GM11168 (cell line): ENCODE data around the gene MAGI2.

Experiments used
- in situ Hi-C: fragments of 300-500 bp; cut with MboI; formaldehyde crosslinking; loops from one replicate; pipeline ENCODE4 v1.12.0; 2022; ENCODE audit warnings: low sequenced_read_pairs; ENCODE audit not compliant: unreplicated experiment

MAGI2 gene

DNA sequence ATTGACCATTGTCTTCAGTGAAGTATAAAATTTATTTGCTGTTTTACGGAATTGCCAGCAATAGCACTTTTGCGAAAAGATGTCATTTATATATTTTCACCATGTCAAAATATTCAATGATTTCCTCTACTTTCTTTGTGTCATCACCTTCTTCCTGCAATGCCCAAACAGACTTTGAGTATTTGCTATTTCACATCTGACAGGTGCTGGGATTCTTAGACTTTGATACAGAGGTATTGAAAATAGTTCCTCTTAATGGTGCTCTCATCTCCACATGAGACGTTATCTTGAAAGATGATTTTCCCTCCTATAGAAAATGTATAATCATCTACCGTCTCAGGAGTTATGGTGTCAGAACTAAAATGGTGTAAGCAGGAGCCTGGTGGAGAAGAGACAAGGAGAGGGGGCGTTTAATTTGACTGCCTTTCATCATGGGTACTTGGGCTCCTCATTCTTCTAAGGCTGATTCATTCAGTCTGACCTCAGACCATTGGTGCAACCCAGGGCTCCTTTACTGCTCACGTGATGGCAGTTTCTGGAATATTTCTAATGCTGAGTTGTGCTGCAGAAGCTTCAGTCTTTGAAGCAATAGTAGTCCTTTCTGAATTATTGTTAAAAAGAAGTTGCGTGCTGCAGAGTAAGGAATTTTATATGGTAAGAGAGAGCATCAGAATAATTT is 1250.3 kb downstream of the MAGI2 start:
- in situ Hi-C loops, result no loop called here

DNA sequence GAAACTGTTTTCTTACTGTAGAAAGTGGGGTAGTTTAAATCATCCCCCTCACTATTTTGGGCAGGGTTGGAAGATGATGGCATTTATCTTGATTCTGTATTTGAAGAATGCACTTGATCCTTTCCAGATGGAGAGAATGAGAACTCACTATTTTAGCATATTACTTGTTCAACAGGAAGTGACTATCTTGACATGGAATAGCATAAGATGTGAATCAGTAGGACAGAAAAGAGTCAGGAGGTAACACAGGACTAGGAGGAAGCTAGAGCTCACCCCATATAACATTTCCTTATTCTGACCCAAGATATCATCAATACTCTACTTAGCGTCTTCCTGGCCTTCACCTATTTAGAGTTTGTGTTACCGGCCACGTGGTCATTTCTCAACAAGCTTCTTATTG is 1254.7 kb downstream of the MAGI2 start:
- in situ Hi-C loops, result no loop called here

DNA sequence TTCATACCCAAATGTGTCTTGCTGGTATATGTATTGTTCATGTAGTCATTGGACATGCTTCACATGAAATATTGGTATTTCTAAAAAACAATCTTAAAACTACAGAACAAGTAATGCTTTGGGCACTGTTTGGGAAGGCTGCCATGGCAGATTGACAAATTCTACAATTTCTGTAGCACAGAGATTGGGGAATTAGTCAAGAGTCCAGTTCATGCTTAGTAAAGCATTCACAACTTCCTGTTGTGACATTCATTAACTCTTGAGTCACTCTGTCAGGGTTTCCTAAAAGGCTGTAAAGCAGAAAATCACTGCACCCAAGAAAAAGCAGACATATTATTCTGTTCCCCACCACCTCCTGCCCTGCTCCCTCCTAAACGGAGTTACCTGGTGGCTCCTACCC is 1256.0 kb downstream of the MAGI2 start:
- in situ Hi-C loops, result no loop called here

DNA sequence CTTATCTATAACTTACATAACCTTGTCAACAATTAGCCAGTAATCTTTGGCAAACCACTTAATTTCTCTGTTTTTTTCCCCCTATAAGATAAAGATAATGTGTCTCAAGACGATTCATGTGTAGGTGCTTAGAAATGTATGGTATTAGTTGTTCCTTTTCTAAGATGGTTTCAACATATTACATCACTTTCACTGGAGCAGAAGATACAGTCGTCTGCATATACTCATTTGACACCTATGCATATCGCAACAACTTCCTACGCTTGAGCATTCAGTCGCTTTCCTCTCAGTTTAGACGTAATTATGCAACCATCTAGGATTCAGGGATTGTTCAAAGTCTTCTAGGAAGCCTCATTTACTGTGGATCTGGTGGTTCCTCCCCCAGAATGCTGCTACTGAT is 1258.2 kb downstream of the MAGI2 start:
- in situ Hi-C loops, result no loop called here

DNA sequence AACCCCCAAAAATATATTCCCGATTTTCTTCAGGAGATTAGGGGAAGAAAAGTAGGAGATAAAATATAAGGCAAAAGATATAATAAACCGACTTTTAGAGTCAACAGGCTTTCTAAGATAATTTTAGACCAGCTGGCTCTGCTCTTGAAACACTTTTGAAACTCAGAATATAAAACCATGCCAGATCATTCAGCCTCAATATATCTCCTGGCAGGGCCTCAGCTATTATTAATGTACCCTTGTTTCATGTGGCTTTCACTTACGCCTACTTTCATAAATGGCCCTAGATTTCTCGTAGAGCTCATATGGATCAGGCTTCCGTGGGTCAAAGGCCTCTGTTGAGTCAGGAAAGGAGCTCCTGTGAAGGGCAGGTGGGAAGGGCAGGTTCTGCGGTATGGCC is 1258.9 kb downstream of the MAGI2 start:
- in situ Hi-C loops, result no loop called here

DNA sequence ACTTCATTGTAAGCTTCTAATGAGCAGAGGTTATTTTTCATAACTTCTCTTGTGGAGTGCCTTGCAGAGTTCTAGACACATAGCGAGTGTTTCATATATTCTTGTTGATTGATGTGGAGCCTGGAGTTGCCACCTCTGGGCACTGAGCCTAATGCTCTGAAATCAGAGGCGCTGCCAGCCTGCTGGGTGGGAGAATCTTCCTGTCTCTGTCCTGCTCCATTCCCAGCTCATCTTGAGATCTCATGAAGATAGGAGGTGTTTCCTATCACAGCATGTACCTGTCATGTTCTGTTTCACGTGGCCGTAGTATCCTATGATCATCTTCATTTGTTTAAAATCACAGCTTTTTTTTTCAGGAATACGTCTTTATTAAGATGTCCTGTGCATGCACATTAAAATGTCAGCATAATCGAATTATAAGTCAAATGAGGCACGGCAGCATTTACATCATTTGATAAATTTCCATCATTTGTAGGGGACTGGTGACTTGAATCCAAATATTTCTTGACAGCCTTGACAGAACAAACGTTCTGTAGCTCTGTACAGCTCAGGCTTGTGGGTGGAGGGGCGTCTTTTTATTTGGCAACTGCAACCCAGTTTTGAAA is 1261.9 kb downstream of the MAGI2 start:
- in situ Hi-C loops, result no loop called here

DNA sequence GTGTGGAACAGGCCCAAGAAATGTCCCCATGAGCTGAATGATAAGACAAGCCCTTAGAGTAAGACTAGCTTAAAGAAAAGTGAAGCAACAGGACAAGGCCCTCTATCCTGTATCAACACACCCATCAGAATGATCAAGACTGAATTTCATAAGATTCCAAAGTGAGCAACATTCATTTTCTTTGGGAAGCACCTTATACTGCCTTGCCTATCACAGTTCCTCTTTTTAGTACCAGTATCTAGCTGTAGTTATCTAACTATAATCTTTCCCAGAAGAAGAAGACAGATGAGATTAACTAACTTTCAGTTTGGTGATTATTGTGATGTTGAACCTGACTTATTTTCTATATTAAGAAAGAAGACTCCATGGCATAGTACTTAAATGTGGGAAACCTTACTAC is 1263.7 kb downstream of the MAGI2 start:
- in situ Hi-C loops, result no loop called here

DNA sequence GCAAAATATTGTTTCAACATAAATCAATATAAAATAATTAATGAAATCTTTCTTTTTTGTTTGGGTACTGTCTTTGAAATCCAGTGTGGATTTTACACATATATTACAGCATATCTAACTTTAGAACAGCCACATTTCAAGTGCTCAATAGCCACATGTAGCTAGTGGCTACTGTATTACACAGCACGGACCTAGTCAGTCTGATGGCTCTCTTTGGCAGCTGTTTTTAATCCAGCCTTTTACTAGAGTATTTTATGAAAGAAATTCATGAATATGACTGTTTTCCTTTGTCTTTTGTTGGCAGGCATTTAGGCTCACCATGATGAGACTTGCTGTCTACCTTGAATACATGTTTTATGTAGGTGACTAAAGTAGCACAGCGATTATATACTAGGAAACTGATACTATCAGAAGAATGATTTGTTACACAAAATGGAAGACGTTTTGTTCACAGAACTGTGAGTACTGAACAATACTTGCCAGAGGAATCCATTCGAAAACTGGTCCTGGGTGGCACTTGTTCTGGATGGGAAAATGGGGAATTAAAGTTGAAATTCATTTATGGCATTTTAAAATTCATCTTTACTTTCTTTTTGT is 1268.2 kb downstream of the MAGI2 start:
- in situ Hi-C loops, result no loop called here

DNA sequence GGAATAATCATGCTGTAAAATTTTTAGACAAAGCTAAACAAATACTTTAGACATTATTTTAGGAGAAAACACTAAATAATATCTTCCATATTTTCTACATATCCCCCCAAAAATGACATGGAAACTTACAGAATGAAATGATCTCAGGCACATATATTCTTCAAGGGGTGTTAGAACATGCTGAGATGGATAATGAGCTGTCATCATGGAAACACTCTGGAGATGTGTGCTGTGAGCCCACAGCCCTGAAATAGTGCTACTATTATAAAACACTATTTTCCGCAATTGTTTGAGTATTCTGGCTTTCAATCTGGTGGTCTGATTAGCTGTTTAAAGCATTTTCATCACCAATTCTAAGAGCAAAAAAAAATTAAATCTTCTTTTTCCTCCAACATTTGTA is 1269.2 kb downstream of the MAGI2 start:
- in situ Hi-C loops, result no loop called here

DNA sequence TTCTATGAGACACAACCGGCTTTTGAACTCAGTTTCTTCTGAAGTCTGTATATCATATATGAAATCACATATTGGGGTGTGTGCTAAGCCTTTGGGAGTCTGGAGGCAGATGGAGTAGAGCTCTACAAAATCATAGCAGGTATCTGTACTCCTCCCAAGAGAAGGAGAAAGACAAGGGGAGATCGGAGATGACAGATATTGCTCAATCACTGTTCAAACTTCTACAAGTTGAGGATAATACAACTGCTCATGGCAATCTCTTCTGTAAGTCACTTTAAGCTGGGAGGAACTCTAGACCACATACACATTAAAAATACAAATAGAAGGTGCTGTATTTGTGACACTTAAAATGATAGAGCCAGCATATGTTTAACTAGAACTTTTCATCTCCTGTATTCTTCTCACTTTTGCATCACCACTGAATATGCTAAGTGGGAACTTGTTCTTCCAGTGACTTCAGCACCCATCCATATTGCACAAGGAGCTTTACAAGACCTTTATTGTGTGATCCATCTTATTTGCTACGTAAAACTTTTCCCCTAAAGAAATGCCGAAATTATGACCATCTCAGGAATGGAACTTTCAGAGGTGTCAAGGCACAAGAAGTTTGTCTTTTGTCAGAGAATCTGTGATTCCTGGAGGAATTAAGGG is 1273.5 kb downstream of the MAGI2 start:
- in situ Hi-C loops, result no loop called here

DNA sequence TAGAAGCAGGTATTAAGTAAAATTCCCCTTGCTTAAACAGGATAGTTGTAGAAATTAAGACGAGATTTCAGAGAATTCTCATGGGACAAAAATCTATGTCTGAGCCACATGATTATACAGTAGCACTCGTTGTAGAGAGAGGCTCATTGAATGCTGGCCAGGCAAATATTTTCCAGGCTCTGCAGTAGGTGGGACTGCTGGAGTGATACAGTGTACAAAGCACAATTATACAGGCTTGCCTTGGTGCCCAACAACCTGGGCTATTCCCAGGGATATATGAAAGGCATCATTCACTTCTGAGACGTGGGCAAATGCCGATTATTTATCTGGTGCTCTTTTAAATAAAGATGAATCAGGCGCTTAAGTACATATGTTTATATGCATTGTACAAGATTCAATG is 1274.3 kb downstream of the MAGI2 start:
- in situ Hi-C loops, result no loop called here

DNA sequence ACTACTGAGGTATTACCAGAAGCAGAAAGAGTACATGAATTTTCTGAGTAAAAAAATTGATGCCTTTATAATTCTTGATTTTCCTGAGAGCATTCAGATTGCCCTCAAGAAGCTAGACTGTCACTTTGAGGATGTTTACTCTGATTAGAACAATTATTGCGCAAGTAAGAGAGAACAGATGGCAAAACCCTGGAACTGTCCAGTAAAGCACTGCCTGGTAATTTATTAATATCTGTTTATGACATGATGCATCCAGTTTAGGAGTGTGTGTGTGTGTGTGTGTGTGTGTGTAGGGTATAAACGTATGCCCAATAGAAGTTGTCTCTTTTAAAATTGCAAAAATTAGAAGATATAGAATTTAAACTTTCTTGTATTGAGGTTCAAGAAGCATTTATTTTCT is 1275.1 kb downstream of the MAGI2 start:
- in situ Hi-C loops, result no loop called here

DNA sequence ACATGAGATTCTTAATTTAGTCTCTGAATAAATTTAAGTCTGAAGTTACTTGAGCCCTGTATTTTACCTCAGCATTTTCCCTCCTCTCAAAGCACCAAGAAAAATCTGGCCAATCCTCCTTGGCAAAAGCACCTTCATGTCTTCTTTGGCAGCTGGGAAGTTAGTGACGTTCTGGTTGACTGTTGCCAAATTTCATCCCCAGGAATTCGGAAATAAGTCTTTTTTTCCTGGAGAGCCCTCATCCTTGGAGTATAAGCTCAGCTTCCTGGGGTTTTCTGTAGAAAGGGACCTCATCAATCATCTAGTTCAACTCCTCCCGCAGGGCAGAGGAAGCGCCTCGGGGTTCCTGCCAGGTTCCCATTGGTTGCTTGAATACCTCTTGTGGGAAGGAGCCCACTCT is 1277.3 kb downstream of the MAGI2 start:
- in situ Hi-C loops, result no loop called here

DNA sequence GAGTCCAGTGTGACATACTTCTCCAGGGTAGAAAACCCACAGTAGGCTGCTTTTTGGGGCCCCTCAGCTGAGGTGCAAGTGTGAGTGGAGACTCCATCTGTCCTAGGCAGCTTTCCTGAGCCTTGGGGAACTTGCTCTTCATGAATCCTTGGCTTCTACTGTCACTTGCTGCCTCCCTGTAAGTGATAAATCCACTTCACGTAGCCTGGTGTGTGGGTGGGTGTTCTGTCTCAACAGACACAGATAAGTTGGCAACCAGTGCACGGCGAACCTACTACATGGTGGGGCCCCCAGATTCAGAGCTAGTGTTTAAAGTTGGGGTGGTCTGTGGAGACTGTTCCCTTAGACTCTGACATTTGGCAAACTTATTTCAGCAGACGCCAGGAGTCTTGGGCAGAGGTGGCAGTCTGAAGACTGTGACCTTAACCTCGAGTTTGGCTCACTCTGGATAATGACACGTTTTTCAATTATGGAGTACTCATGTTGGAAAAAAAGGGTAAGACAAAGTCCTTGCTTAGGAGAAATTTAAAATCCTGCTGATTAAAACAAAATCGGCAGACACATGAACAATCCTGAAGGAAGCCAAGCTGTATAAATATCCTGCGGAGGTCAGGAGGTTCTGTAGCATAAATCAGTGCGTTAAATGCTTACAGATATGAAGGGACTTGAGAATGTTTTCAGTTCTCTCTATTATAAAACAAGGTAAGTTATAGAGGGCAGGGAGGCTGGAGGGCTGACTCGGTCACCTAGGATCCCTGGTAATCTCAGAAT is 1278.0 kb downstream of the MAGI2 start:
- in situ Hi-C loops, result no loop called here

DNA sequence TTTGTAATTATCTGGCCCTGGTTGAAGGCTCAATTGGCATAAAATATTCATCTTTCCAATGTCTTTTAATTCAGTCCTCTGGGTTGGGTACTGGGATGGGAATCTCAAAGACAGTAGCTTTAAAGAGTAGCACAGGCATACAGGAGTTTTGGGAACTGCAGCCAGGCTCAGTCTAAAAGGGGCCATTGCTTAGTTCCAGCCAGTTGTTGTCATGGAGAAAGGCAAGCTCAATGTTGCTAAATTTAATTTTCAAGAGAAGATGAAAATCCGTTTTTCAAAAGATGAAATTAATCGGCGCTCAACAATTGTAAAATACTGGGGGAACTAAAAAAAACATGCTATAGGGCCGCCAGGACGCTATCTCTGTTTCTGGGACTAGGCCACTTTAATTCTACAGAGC is 1279.8 kb downstream of the MAGI2 start:
- in situ Hi-C loops, result no loop called here

DNA sequence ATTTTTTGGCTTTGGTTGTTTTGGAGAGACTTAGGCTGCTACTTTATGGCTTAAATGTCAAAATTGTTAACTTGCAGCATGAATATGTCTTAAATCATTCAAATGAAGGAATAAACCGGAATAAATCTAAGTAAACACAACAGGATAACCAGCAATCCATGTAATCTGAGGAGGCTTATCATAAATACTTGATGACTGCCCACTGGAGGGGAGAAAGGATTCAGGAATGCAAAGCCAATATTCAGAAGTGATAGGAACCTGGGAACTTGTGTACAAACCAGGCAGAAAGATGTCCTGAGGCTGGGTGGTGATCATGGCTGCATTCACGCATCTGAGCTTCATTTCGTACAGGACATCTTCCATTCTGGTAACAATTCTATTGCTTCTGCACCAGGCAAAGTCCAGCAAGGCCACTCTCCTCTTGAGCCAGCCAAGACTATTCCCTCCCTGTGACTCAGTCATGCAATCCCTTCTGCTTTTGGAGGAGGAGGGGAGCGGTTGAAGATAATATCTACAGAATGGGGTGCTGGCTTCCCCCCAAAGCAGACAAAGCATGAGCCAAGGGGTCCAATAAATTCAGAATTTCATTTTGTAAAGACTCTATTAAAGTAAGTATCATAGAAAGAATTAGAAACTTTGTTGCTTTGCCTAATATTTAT is 1280.4 kb downstream of the MAGI2 start:
- in situ Hi-C loops, result no loop called here

DNA sequence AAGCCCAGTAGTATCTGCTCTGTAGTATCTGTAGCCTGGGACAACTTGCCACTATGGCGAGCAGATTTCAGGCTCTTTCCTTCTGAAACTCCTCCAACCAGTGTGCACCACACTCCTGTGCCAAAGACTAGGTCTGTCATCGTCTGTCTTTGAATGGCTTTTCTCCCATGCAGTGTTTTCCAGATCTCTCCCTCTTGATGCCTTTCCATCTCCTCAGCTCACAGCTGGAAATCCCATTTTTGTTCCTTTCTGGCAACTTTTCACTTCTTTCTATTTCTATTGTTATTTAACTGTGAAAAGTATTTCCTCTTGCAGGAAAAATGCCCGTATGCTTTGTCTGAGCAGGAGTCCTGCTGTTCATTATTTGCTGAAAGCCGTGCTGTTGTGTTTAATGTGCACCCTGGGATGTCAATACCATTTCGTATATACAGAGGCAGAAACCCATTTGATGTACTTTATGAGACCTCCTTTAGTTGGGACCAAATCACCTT is 1281.2 kb downstream of the MAGI2 start:
- in situ Hi-C loops, result no loop called here

DNA sequence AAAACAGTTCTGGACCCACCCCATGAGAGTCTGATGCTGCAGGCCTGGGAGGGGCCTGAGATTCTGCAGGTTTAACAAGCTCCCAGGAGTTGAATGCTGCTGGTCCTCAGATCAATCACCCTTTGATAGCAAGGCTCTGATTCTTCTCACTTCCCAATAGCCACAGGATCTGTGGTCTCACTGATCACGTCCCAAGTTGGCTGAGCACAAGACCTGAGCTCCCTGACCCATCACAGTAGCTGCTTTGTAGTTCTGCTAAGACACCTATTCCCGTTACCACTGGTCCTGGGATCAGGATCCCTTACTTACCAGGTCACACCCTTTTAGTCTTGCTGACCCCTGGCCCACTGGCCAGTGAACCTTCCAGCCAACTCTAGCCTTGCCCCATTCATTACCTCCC is 1282.1 kb downstream of the MAGI2 start:
- in situ Hi-C loops, result no loop called here

DNA sequence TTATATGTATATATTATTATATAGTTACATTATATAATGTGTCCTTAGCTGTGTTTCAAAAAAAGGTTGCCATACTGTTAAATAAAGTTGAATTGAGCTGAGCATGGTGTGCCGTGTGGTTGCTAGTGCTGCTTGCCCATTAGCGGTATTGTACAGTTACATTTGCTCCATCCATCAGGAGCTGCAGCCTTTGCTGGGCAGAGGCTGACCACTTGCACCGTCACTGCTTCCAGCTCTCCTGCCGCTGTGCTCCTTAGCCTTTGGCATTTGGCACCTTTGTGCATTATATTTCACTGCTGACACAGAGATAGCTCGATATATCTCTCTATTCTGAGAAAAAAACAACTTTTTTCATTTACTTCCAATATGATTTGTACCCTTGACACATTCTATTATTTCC is 1282.7 kb downstream of the MAGI2 start:
- in situ Hi-C loops, result no loop called here

DNA sequence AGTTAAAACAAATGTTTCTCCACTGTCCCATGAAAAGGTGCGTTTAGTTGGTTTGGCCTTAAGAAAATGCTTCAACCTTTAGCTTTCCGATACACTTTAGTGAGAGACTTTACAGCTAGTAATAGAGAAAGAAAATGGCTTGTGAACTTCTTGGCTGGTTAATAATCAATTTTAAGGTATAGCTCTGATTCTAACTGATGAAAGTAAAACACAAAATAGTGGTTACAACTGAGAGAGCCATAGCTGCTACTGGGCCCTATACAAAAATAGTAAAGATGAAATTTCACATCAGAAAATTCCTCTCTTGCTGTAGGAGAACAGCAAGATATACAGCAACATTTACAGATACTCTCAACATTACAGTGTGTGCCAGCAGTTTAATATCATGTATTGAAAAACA is 1283.5 kb downstream of the MAGI2 start:
- in situ Hi-C loops, result no loop called here
